Activated CD8-positive, alpha-beta T cell treated with anti-CD3 and anti-CD28 coated beads for 36 hours (primary cell): Measurements from ENCODE around the gene DNAJC1. TPM values are rescaled to one million over a fixed set of nuclear protein-coding genes. Genes with fewer than 3 reads are reported as not detected.

Source experiments
- ATAC-seq: fragments of 200-7000 bp; cut with Tn5 transposase; one replicate; pipeline ENCODE4 v1.10.0; 2021; ENCODE audit warnings: mild to moderate bottlenecking, moderate library complexity
- CTCF ChIA-PET: fragments of 350-600 bp; sonication (Branson Sonifier 250); formaldehyde crosslinking; loops from one replicate; lab custom pipeline; 2021; ENCODE audit warnings: antibody characterized with exemption; lab: Charles Lee
- POLR2A ChIA-PET: fragments of 350-600 bp; sonication (Branson Sonifier 250); formaldehyde crosslinking; loops from one replicate; lab custom pipeline; 2021; ENCODE audit warnings: antibody characterized with exemption; lab: Charles Lee
- DNase-seq: peaks from one replicate; pipeline ENCODE4 v3.0.0-alpha.2; 2020
- H3K27ac Mint-ChIP-seq: one replicate; pipeline ENCODE4 v1.8.0; 2021; ENCODE audit warnings: mild to moderate bottlenecking, mixed read lengths
- H3K27me3 Mint-ChIP-seq: one replicate; pipeline ENCODE4 v1.8.0; 2021; ENCODE audit warnings: mixed read lengths
- H3K36me3 Mint-ChIP-seq: one replicate; pipeline ENCODE4 v1.8.0; 2021; ENCODE audit warnings: low read depth, mixed read lengths
- H3K4me1 Mint-ChIP-seq: one replicate; pipeline ENCODE4 v1.8.0; 2021; ENCODE audit warnings: low read depth, mixed read lengths
- H3K4me3 Mint-ChIP-seq: one replicate; pipeline ENCODE4 v1.8.0; 2021; ENCODE audit warnings: mild to moderate bottlenecking, moderate library complexity, mixed read lengths
- H3K9me3 Mint-ChIP-seq: one replicate; pipeline ENCODE4 v1.8.0; 2021; ENCODE audit warnings: mixed read lengths
- intact Hi-C: fragments of 100-400 bp; cut with micrococcal nuclease; formaldehyde crosslinking; loops from one replicate; pipeline ENCODE4 v1.10.0; 2022
- total RNA-seq, 2 experiments: library from RNA; stranded (reverse); gene quantifications; one replicate each; pipeline ENCODE4 v1.2.3, GENCODE V29; 2021
- TF ChIP-seq, protein P1 (sequence below): fragments of 200-600 bp; IDR thresholded peaks from one replicate; pipeline ENCODE4 v1.8.0; 2022; ENCODE audit warnings: antibody characterized with exemption, mild to moderate bottlenecking

Gene DNAJC1
- total RNA-seq, 2 experiments from 2014 or later = 19.3 to 23.7 TPM

DNA sequence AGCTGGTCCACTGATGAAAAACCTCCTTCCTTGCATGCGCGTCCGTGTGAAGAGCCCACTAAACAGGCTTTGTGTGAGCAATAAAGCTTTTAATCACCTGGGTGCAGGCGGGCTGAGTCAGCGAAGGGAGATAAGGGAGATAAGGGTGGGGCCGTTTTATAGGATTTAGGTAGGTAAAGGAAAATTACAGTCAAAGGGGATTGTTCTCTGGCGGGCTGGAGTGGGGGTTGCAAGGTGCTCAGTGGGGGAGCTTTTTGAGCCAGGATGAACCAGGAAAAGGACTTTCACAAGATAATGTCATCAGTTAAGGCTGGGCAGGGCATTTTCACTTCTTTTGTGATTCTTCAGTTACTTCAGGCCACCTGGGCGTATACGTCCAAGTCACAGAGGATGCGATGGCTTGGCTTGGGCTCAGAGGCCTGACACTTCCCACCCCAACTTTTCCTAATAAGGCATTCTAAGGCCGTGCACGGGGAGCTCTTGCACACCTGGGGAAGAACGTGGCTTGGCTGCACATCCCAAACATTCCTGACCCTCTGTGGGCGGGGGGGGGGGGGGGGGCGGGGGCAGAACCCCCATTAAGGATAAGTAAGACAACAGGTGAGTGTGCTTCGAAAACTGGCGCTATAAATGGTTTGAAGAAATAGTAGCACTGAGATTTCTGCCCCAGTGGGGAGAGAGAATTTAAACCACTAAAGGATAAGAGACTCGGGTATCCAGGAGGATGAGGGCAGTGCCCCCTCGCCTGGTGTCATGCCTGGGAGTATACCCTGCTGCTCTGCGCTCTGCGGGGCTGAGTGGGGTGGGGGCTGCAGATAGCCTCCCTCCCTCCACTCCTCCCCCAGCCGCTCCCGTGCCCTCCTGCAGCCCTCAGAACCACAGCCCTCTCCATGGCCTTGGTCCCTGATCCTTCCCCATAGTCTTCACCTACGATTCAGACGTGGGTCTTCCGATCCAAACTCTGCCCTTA, 251.9 kb downstream of the DNAJC1 start:
- H3K36me3 Mint-ChIP-seq = peaks cover 1% of the 10 kb centered on the region

DNA sequence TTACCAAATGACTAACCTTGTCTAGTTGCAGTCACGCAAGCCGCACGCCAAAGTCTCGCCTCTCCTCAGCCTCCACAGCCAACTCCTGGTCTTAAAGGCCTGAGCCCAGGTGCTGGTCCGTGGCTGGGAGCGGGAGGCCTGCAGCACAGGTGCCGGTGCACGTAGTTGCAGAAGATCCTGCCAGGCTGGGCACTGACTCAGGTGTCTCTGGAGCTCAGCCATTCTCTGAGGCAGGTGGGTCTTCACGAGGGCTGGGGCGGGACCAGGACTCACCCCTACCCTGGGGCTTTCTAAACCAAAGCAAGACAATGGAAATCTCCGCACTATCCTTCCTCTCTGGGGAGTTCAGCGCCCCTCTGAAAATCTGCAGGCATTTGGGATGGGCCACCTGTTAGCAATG, 253.1 kb downstream of the DNAJC1 start:
- no peaks in the 10 kb centered on the region for H3K9me3 Mint-ChIP-seq
- no peak for DNase-seq
- intact Hi-C loops = loop anchor here (10.0 kb wide), 1 partner anchor 204 kb away; no protein-coding TSS in a partner anchor
- peaks cover 15% of the 10 kb centered on the region for H3K4me1 Mint-ChIP-seq
- H3K4me3 Mint-ChIP-seq = no peak overlapping the region
- POLR2A ChIA-PET = no interaction called here
- no peak for ATAC-seq
- CTCF ChIA-PET = no interaction called here
- peaks cover 6% of the 10 kb centered on the region for H3K36me3 Mint-ChIP-seq
- TF ChIP-seq, protein P1, sequence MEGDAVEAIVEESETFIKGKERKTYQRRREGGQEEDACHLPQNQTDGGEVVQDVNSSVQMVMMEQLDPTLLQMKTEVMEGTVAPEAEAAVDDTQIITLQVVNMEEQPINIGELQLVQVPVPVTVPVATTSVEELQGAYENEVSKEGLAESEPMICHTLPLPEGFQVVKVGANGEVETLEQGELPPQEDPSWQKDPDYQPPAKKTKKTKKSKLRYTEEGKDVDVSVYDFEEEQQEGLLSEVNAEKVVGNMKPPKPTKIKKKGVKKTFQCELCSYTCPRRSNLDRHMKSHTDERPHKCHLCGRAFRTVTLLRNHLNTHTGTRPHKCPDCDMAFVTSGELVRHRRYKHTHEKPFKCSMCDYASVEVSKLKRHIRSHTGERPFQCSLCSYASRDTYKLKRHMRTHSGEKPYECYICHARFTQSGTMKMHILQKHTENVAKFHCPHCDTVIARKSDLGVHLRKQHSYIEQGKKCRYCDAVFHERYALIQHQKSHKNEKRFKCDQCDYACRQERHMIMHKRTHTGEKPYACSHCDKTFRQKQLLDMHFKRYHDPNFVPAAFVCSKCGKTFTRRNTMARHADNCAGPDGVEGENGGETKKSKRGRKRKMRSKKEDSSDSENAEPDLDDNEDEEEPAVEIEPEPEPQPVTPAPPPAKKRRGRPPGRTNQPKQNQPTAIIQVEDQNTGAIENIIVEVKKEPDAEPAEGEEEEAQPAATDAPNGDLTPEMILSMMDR = no peak
- H3K27ac Mint-ChIP-seq = no peak overlapping the region
- H3K27me3 Mint-ChIP-seq = no peaks in the 10 kb centered on the region

More for the DNA sequence above, 251.9 kb downstream of the DNAJC1 start:
- POLR2A ChIA-PET = no interaction called here
- CTCF ChIA-PET = interaction anchor here (0.6 to 0.7 kb wide), 2 partner anchors 20 to 1589 kb away, joined by 3 read pairs; no protein-coding TSS in a partner anchor
- no peak for ATAC-seq
- intact Hi-C loops = loop anchor here (10.0 kb wide), 1 partner anchor 203 kb away; no protein-coding TSS in a partner anchor
- no peaks in the 10 kb centered on the region for H3K9me3 Mint-ChIP-seq
- TF ChIP-seq, protein P1 = no peak
- no peak overlapping the region for H3K4me3 Mint-ChIP-seq
- H3K4me1 Mint-ChIP-seq = peaks cover 7% of the 10 kb centered on the region
- no peak for DNase-seq
- no peaks in the 10 kb centered on the region for H3K27me3 Mint-ChIP-seq
- no peak overlapping the region for H3K27ac Mint-ChIP-seq

DNA sequence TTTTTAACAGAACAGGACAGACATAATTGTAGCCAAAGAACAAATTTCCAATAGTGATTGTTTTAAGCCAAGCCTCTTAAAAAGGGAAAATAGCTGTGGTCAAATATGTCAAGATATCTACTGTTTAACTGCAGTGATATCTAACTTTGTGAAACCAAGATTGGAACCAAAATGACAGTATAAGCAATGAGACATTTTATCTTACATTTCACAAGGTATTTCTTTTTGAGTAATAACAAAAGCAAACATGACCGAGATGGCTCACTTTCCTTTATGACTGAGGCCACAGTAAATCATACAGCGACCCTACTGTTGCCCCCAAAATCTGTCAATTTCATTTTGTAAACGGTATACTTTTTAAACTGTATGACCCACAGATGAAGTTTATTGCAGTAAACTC, 253.7 kb downstream of the DNAJC1 start:
- no peaks in the 10 kb centered on the region for H3K9me3 Mint-ChIP-seq
- DNase-seq (no peak), ATAC-seq (peak; percentile 8)
- intact Hi-C loops = loop anchor here (10.0 kb wide), 1 partner anchor 205 kb away; no protein-coding TSS in a partner anchor
- no peak overlapping the region for H3K27ac Mint-ChIP-seq
- ChIA-PET CTCF (no interaction called here), POLR2A (no interaction called here)
- H3K27me3 Mint-ChIP-seq = no peaks in the 10 kb centered on the region
- TF ChIP-seq, protein P1 = no peak
- no peak overlapping the region for H3K4me3 Mint-ChIP-seq
- peaks cover 15% of the 10 kb centered on the region for H3K4me1 Mint-ChIP-seq
- peaks cover 8% of the 10 kb centered on the region for H3K36me3 Mint-ChIP-seq

DNA sequence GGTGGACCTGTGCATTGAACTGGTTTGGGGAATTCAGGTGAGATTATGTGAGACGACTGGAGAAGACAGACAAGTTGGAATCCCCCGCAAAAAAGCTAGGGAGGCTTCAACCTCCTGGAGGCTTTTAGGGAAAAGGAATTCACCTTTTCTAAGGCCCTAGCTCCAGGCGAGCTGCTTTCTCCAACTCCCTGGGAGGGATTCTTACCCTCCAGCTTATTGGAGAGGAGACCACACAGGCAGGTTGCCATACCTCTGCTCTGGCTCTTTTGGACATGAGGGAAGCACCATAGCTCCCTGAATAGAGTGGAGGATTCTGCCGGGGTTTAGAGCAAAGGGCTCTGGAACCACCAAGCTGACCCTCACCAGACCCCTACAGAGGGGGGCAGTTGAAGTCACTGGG, 255.7 kb downstream of the DNAJC1 start:
- no peak overlapping the region for H3K4me3 Mint-ChIP-seq
- DNase-seq = no peak
- H3K36me3 Mint-ChIP-seq = peaks cover 14% of the 10 kb centered on the region
- intact Hi-C loops = no loop called here
- peaks cover 17% of the 10 kb centered on the region for H3K4me1 Mint-ChIP-seq
- TF ChIP-seq, protein P1 = no peak
- H3K9me3 Mint-ChIP-seq = no peaks in the 10 kb centered on the region
- no peaks in the 10 kb centered on the region for H3K27me3 Mint-ChIP-seq
- ChIA-PET POLR2A (no interaction called here), CTCF (interaction anchor here (1.0 kb wide), 1 partner anchor 252 kb away, joined by 3 read pairs; no protein-coding TSS in a partner anchor)
- no peak for ATAC-seq
- no peak overlapping the region for H3K27ac Mint-ChIP-seq

DNA sequence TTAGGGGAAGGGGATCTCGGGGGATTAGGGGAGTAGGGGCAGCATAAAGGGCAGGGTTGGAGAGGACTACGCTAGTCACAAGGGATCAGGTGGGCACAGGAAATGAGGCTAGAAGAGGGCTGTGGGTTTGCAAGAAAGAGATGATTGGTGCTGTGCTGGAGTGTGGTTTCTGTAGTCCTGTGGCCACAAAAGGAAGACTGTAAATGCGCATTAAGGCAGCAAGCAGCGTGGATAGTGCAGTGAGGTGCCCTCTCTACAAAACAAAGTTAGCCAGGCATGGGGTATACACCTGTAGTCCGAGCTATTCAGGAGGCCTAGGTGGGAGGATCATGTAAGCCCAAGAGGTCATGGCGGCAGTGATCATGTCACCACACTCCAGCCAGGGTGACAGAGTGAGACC, 257.4 kb downstream of the DNAJC1 start:
- POLR2A ChIA-PET = no interaction called here
- peak; percentile 82 for ATAC-seq
- TF ChIP-seq, protein P1 = no peak

More for the DNA sequence above, 257.4 kb downstream of the DNAJC1 start:
- Mint-ChIP-seq H3K4me3 (no peak overlapping the region), H3K4me1 (peaks cover 19% of the 10 kb centered on the region), H3K36me3 (peaks cover 19% of the 10 kb centered on the region), H3K27ac (peak overlapping the region; percentile 75), H3K27me3 (no peaks in the 10 kb centered on the region), H3K9me3 (no peaks in the 10 kb centered on the region)
- peak; percentile 55 for DNase-seq
- intact Hi-C loops = no loop called here
- CTCF ChIA-PET = no interaction called here
